GM18498 (cell line): ENCODE data around the gene MTMR1.

Experiments used
- ATAC-seq: cut with Tn5 transposase; IDR thresholded peaks from one replicate; pipeline ENCODE4 v1.9.1; 2021; ENCODE audit warnings: mild to moderate bottlenecking, moderate library complexity; ENCODE audit not compliant: unreplicated experiment

The MTMR1 gene

GRCh38 chrX:150761819-150762216, 68.6 kb downstream of the MTMR1 start:
- ATAC-seq = no peak

DNA sequence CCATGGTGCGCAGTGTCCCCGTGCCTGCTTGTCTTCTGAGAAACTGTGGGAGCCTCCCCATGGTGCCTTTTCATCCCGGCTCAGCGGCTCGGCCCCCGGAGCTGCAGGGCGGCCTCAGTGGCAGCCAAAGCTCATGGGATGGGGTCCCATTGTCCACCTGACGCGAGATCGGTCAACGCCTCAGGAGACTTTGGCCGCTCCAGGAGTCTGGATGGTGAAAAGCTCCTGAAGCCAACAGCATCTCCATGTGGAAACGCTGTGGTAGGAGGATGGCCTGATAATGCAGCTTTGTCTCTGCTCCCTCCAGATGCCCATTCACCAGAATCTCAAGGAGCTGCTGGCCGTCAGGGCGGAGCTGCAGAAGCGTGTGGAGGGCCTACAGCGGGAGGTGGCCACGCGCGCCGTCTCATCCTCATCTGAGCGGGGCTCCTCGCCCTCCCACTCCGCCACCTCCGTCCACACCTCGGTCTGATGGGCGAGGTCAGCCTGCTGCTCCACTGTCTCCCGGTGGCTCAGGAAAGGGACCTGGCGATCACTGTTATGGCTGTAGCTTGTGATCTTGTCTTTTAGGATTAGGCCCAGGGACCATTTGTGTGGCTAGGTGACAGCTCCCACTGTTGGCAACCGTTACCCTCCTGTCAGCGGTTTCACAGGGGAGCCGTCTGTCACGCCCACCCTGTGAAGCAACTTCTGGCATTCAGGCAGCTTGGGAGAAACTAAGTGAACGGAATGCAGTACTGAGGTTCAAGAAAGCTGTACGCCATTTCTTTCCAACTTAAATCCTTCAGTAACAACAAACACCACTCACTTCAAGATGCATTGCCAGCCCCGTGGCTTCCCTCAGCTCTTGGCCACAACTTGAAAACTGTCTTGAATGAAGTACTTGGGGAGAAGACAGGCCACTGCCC, 69.3 kb downstream of the MTMR1 start:
- no peak for ATAC-seq

GRCh38 chrX:150763303-150763797, 70.2 kb downstream of the MTMR1 start:
- no peak for ATAC-seq

DNA sequence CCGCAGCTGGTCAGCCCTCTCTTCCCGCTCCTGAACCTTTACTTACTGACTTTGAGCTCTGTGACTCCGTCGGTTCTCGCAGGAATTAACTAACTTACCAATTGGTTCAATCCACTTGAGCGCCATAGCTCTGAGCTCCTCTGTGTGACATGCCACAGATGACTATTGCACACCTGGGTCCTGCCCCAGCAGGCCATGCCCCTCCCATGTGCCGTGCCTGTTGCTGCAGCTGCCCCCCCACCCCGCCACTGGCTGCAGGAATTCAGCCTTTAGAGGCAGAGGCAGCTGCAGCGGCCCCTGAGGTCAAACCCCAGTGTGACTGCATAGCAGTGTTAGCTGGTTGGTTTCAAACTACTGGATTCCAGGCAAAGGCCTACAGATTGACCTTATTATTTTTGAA, 70.6 kb downstream of the MTMR1 start:
- no peak for ATAC-seq

- no peak for ATAC-seq
Measured at GRCh38 chrX:150765237-150765636, 72.0 kb downstream of the MTMR1 start.

DNA sequence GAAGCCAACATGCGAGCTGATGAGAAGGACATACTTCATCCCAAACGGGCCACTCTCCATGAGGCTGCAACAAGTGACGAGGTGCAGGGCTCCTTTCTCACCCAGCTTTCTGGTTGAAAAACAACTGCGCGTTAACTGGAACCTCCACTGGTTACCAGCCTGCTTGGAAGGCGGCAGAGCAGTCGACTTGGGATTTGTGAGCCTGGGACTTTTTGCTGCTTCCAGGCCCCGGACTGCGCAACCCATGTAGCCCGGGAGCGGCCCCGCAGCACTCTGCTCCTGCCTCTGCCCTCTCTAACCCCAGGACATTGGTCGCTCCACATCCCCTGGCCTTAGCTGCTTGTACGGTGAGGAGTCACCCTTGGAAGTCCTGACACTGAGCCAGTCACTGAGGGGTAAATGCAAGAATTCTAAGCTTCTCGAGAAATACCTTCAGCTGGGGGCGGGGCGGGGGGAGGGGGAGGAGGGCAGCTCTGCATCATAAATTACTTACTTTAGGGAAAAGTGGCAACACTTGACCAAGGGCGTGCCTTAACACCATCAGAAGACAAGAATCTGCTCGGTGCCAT, 72.7 kb downstream of the MTMR1 start:
- no peak for ATAC-seq

DNA sequence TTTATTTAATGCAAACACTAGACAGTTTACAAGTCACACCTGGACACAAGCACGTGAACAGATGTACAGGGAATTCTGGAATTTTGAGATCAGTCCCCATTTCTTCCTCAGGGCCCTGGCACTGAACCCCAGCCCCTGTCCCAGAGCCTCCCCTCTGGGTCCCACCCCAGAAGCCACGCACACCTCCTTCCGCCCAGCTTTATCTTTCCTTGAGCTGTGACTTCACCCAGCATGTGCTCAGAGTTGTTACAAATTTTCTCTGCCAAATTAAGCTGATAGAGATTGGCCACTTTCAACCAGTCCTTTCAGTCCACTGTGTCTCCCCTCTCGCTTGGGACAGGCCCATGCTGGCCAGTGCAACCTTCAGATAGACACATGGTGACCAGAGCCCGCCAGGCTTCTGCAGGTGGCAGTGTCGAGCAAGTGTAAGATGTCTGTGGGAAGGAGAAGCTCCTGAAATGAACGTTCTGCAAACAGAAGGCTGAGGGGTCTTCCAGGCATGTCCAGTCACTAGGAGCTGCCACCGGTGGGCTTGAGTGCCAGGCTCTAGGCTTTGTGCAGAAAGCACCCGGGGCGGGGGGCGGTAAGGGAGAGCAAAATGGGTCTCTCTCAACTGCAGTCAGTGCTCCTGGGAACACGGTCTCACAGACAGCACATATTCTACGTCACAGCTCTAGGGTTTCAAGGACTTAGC, 73.3 kb downstream of the MTMR1 start:
- ATAC-seq = no peak

- no peak for ATAC-seq
Measured at GRCh38 chrX:150767045-150767395, 73.8 kb downstream of the MTMR1 start.

- ATAC-seq = no peak
Measured at GRCh38 chrX:150767475-150768131, 74.4 kb downstream of the MTMR1 start.

DNA sequence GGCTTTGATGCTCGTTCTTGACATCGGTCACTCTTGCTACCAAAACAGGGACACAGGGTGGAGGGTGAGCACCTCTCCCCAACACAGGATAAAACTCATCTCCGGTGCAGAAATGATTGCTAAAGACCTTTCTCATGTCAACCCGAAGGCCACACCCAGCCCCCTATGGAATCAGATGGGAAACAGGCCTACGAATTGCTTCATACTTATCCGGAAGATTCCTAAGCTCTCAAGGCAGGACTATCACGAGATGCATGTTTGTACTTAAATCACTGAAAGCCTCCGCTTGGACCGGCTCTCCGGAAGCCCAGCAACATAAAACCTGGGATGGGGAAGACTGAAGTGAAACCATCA, 74.9 kb downstream of the MTMR1 start:
- ATAC-seq = no peak

DNA sequence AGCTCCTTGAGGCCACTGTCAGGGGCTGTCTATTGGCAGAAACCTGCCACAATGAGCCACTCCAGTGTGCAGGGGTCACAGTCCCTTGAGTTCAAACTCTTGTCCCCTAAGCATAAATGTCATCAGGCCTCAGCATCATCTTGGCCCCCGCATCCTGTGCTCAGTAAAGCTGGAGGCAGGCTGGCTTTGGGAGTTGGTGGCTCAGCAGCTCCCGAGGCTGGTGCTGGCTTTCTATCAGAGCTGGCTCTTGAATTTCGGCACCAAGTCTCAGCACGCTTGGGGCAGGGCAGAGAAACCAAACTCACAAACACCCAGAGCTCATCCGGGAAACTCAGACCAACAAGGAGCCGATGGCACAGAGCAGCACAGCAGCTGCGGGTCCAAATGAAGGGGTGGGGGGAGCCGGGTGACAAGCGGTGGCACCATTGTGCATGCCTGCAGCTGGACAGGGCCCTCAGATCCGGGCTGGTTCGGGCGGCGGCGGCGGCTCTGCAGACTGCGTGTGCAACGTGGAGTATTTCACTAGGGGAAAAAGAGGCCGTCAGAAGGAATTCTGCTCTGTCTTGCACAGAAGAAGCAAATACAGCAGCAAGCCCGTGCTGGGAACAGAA, 75.5 kb downstream of the MTMR1 start:
- no peak for ATAC-seq

DNA sequence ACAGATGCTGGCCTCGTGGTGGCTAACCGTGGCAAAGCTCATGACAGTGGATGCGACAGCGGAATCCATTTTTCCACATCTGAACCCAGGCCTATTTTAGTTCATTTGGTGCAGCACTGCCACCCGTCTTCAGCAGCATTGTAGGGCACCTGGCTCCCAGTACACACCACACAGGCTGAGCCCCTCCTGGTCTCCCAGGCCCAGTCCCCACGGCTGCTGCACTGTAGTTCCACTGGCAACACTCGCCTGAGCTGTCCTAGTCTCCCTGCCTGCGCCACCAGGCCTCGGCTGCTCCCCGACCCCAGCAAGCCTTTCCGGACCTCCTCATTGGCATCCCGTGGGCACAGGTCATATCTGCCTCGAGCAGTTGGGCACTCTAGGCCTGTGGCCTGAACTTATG, 76.2 kb downstream of the MTMR1 start:
- no peak for ATAC-seq

- ATAC-seq = no peak
Measured at GRCh38 chrX:150770623-150771022, 77.4 kb downstream of the MTMR1 start.

- no peak for ATAC-seq
Measured at GRCh38 chrX:150771116-150771515, 77.9 kb downstream of the MTMR1 start.

- peak; percentile 81 for ATAC-seq
Measured at GRCh38 chrX:150772150-150772970, 79.2 kb downstream of the MTMR1 start.

GRCh38 chrX:150773117-150773516, 79.9 kb downstream of the MTMR1 start:
- no peak for ATAC-seq

- no peak for ATAC-seq
Measured at GRCh38 chrX:150773634-150774033, 80.4 kb downstream of the MTMR1 start.

DNA sequence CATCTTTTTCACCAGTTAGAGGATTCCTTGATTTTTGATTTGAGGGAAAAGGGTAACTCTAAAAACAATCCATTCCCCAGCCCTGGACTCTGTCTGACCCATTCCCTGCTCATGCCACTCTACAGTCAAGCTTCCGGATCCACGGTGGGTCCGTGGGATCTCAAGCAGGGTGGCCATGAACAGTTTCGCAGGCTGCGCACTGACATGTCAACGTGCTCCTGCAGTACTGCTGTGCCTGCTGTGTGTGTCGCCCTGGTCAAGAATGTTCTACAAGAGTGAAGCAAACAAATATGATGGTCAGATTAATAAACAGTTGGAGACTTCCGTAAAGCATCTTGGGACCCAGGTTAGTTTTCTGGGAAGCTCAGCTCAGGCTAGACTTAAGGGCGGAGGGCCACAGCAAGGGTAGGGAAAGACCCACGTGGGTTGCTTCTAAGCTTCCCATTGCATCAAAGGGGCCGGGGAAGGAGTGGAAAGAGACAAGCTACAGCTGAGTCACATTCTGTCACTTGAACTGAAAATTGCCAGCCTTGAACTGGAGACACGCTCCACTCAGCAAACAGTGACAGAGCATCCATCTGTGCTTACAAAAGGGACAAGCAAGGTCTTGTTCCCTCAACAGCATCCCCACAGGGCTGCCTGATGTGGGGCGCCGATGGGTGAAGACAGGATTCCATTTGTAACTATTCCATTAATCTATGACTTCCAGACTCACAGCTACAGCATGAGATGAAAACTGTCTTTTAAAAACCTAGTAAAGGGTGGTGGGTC, 81.8 kb downstream of the MTMR1 start:
- no peak for ATAC-seq

GRCh38 chrX:150775569-150776350, 82.6 kb downstream of the MTMR1 start:
- no peak for ATAC-seq
